ENCODE results near the gene PPP1R14D.

Gene PPP1R14D

GRCh38 chr15:40857601-40858341 lies 29.3 kb upstream of the PPP1R14D start (continued):
- TF ChIP-seq, protein P1, sequence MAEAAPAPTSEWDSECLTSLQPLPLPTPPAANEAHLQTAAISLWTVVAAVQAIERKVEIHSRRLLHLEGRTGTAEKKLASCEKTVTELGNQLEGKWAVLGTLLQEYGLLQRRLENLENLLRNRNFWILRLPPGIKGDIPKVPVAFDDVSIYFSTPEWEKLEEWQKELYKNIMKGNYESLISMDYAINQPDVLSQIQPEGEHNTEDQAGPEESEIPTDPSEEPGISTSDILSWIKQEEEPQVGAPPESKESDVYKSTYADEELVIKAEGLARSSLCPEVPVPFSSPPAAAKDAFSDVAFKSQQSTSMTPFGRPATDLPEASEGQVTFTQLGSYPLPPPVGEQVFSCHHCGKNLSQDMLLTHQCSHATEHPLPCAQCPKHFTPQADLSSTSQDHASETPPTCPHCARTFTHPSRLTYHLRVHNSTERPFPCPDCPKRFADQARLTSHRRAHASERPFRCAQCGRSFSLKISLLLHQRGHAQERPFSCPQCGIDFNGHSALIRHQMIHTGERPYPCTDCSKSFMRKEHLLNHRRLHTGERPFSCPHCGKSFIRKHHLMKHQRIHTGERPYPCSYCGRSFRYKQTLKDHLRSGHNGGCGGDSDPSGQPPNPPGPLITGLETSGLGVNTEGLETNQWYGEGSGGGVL (tag by site-specific recombination; IDR thresholded peaks at IDR 0.05) = no peak
- TF ChIP-seq YY2 (tag by site-specific recombination; IDR thresholded peaks at IDR 0.05) (no peak), ZNF558 (tag by site-specific recombination; IDR thresholded peaks at IDR 0.05) (no peak), ZNF112 (tag by site-specific recombination; IDR thresholded peaks at IDR 0.05) (no peak), CTCF (tag by site-specific recombination; IDR thresholded peaks at IDR 0.05) (peak; percentile 86), ZNF513 (tag by site-specific recombination; IDR thresholded peaks at IDR 0.05) (no peak), ZFP3 (tag by site-specific recombination; IDR thresholded peaks at IDR 0.05; ENCODE audit: low read depth) (no peak), ZNF768 (tag by site-specific recombination; IDR thresholded peaks at IDR 0.05) (no peak), SETDB1 (IDR thresholded peaks at IDR 0.05; ENCODE audit: insufficient read length, low read length) (no peak), ZNF530 (tag by site-specific recombination; IDR thresholded peaks at IDR 0.05; ENCODE audit: low read depth) (no peak), BCL6B (tag by site-specific recombination; IDR thresholded peaks at IDR 0.05) (no peak), KLF9 (tag by site-specific recombination; IDR thresholded peaks at IDR 0.05; ENCODE audit: low read depth) (no peak), ZNF24 (tag by site-specific recombination; IDR thresholded peaks at IDR 0.05) (peak; percentile 98), ZNF677 (tag by site-specific recombination; IDR thresholded peaks at IDR 0.05) (no peak), WT1 (tag by site-specific recombination; IDR thresholded peaks at IDR 0.05) (no peak), REPIN1 (tag by site-specific recombination; IDR thresholded peaks at IDR 0.05; ENCODE audit: low read depth) (no peak), ZNF670 (tag by site-specific recombination; IDR thresholded peaks at IDR 0.05; ENCODE audit: low read depth) (no peak), ZNF341 (tag by site-specific recombination; IDR thresholded peaks at IDR 0.05; ENCODE audit: low read depth) (no peak), ZNF221 (tag by site-specific recombination; IDR thresholded peaks at IDR 0.05; ENCODE audit: borderline replicate concordance) (no peak), ZNF621 (tag by site-specific recombination; IDR thresholded peaks at IDR 0.05) (no peak), TRIM28 (IDR thresholded peaks at IDR 0.05; ENCODE audit: borderline replicate concordance, low read length) (no peak), ZNF350 (tag by site-specific recombination; IDR thresholded peaks at IDR 0.05) (no peak), GLI2 (tag by site-specific recombination; IDR thresholded peaks at IDR 0.05; ENCODE audit: borderline replicate concordance, low read depth) (no peak)
- TF ChIP-seq, protein P2, sequence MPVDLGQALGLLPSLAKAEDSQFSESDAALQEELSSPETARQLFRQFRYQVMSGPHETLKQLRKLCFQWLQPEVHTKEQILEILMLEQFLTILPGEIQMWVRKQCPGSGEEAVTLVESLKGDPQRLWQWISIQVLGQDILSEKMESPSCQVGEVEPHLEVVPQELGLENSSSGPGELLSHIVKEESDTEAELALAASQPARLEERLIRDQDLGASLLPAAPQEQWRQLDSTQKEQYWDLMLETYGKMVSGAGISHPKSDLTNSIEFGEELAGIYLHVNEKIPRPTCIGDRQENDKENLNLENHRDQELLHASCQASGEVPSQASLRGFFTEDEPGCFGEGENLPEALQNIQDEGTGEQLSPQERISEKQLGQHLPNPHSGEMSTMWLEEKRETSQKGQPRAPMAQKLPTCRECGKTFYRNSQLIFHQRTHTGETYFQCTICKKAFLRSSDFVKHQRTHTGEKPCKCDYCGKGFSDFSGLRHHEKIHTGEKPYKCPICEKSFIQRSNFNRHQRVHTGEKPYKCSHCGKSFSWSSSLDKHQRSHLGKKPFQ (tag by site-specific recombination; IDR thresholded peaks at IDR 0.05) = peak; percentile 73
- TF ChIP-seq, protein P3, sequence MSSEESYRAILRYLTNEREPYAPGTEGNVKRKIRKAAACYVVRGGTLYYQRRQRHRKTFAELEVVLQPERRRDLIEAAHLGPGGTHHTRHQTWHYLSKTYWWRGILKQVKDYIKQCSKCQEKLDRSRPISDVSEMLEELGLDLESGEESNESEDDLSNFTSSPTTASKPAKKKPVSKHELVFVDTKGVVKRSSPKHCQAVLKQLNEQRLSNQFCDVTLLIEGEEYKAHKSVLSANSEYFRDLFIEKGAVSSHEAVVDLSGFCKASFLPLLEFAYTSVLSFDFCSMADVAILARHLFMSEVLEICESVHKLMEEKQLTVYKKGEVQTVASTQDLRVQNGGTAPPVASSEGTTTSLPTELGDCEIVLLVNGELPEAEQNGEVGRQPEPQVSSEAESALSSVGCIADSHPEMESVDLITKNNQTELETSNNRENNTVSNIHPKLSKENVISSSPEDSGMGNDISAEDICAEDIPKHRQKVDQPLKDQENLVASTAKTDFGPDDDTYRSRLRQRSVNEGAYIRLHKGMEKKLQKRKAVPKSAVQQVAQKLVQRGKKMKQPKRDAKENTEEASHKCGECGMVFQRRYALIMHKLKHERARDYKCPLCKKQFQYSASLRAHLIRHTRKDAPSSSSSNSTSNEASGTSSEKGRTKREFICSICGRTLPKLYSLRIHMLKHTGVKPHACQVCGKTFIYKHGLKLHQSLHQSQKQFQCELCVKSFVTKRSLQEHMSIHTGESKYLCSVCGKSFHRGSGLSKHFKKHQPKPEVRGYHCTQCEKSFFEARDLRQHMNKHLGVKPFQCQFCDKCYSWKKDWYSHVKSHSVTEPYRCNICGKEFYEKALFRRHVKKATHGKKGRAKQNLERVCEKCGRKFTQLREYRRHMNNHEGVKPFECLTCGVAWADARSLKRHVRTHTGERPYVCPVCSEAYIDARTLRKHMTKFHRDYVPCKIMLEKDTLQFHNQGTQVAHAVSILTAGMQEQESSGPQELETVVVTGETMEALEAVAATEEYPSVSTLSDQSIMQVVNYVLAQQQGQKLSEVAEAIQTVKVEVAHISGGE (tag by site-specific recombination; conservative IDR thresholded peaks at IDR 0.05; ENCODE audit: low read depth) = 0 out of 2 replicates have a peak, but pooled peaks have one; percentile 13
- TF ChIP-seq, protein P4, sequence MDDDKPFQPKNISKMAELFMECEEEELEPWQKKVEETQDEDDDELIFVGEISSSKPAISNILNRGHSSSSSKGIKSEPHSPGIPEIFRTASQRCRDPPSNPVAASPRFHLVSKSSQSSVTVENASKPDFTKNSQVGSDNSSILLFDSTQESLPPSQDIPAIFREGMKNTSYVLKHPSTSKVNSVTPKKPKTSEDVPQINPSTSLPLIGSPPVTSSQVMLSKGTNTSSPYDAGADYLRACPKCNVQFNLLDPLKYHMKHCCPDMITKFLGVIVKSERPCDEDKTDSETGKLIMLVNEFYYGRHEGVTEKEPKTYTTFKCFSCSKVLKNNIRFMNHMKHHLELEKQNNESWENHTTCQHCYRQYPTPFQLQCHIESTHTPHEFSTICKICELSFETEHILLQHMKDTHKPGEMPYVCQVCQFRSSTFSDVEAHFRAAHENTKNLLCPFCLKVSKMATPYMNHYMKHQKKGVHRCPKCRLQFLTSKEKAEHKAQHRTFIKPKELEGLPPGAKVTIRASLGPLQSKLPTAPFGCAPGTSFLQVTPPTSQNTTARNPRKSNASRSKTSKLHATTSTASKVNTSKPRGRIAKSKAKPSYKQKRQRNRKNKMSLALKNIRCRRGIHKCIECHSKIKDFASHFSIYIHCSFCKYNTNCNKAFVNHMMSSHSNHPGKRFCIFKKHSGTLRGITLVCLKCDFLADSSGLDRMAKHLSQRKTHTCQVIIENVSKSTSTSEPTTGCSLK (tag by site-specific recombination; IDR thresholded peaks at IDR 0.05) = no peak

Data from HEK293 (cell line).